ENCODE results near the gene HNRNPM.

The HNRNPM gene

GRCh38 chr19:8528500-8528899, 83.7 kb downstream of the HNRNPM start:
- no peak overlapping the region for H3K4me3 ChIP-seq (ENCODE audit: low read depth, low read length)
- TF ChIP-seq CTCF (IDR thresholded peaks at IDR 0.05; ENCODE audit: control insufficient read depth, extremely low read depth, insufficient read depth) = no peak
- no peak for DNase-seq (ENCODE audit: low read depth)

- no peak for DNase-seq (ENCODE audit: low read depth)
- no peak overlapping the region for H3K4me3 ChIP-seq (ENCODE audit: low read depth, low read length)
Measured at GRCh38 chr19:8529369-8530006, 84.7 kb downstream of the HNRNPM start.

DNA sequence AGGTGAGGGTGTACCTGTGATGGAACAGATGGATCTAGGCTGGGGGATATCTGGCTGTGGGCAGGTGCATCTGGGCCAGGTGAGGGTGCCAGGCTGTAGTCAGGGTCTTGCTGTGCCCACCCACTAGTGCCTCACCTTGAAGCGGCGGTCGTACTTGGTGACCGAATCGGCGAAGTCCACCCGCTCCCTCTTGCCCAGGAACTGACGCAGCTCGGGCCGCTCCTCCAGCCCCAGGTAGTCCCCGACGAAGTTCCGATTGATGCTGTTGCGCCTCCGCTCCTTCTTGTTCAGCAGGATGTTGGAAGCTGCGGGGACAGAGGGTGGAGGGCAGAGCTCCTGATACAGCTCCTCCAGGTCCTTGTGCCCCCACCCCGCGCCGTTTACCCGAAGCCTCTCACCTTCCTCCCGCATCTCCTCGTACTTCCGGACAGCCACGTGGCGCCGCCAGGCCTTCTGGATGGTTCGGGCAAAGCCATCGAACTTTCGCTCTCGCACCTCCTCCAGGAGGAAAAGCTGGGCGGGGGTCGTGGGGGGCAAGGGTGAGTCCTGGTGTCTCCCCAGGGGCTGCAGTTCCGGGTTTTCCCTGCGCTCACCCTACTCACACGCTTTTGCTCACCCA, 85.4 kb downstream of the HNRNPM start:
- TF ChIP-seq CTCF (IDR thresholded peaks at IDR 0.05; ENCODE audit: control insufficient read depth, extremely low read depth, insufficient read depth) = no peak
- no peak for DNase-seq (ENCODE audit: low read depth)
- no peak overlapping the region for H3K4me3 ChIP-seq (ENCODE audit: low read depth, low read length)

More at GRCh38 chr19:8529369-8530006, 84.7 kb downstream of the HNRNPM start:
- TF ChIP-seq CTCF (IDR thresholded peaks at IDR 0.05; ENCODE audit: control insufficient read depth, extremely low read depth, insufficient read depth) = no peak

GRCh38 chr19:8531470-8531869, 86.7 kb downstream of the HNRNPM start:
- no peak for TF ChIP-seq CTCF (IDR thresholded peaks at IDR 0.05; ENCODE audit: control insufficient read depth, extremely low read depth, insufficient read depth)
- no peak overlapping the region for H3K4me3 ChIP-seq (ENCODE audit: low read depth, low read length)
- no peak for DNase-seq (ENCODE audit: low read depth)

DNA sequence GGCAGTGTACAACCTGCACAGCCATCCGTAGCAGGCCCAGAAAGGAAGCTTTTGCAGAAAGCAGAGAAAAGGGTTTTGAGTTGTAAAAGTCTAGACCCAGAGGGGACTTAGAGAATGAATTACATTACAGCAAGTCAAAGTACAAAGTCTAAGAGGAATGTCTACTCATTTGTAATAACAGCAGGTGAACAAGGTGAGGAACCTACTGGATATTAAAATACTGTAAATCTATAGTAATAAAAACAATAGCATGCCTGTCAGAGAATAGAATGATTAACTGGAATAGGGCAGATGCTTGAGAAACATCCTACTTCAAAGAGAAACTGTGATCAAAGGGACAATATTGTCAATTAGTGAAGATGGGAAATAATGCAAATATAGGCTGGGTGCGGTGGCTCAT, 87.5 kb downstream of the HNRNPM start:
- no peak for TF ChIP-seq CTCF (IDR thresholded peaks at IDR 0.05; ENCODE audit: control insufficient read depth, extremely low read depth, insufficient read depth)
- no peak overlapping the region for H3K4me3 ChIP-seq (ENCODE audit: low read depth, low read length)
- no peak for DNase-seq (ENCODE audit: low read depth)

- no peak overlapping the region for H3K4me3 ChIP-seq (ENCODE audit: low read depth, low read length)
- no peak for TF ChIP-seq CTCF (IDR thresholded peaks at IDR 0.05; ENCODE audit: control insufficient read depth, extremely low read depth, insufficient read depth)
- no peak for DNase-seq (ENCODE audit: low read depth)
Measured at GRCh38 chr19:8536282-8536681, 91.5 kb downstream of the HNRNPM start.

- no peak for DNase-seq (ENCODE audit: low read depth)
- no peak overlapping the region for H3K4me3 ChIP-seq (ENCODE audit: low read depth, low read length)
- no peak for TF ChIP-seq CTCF (IDR thresholded peaks at IDR 0.05; ENCODE audit: control insufficient read depth, extremely low read depth, insufficient read depth)
Measured at GRCh38 chr19:8537099-8537498, 92.3 kb downstream of the HNRNPM start.
